Measurements from ENCODE around the gene PXMP4. TPM values are rescaled to one million over a fixed set of nuclear protein-coding genes. Genes with fewer than 3 reads are reported as not detected.
A peak's percentile ranks its signal among the peaks of the same experiment; 100 is the strongest.

The PXMP4 gene
- total and polyA plus RNA-seq, 9 of the 15 experiments (the other 6 are each of a cell fraction or from before 2014, with no cell fraction given) = 4.8 to 29.1 (median 6.8) TPM

- no TSS peak for BruUV-seq (replicated peaks)
Measured at GRCh38 chr20:33670715-33671499, 49.2 kb downstream of the PXMP4 start.

More at GRCh38 chr20:33670715-33671499, 49.2 kb downstream of the PXMP4 start:
- Histone ChIP-seq H3K4me2 (ENCODE audit: insufficient read depth, low read length) (no peak overlapping the region), H3K27ac (ENCODE audit: extremely low read depth, low read depth, low read length) (no peak overlapping the region), H3K4me3 (no peak overlapping the region), H3K9me3 (replicated peaks; ENCODE audit: control insufficient read depth, insufficient read depth, low read depth, low read length) (no peaks in the 10 kb centered on the region), H2AFZ (ENCODE audit: low read depth, low read length) (no peak overlapping the region), H4K20me1 (replicated peaks; ENCODE audit: control insufficient read depth, insufficient read depth, low read length) (peaks cover 7% of the 10 kb centered on the region; the same call in 1 of the 2 replicates), H3K36me3 (ENCODE audit: control insufficient read depth, insufficient read depth, low read length) (peaks cover 55% of the 10 kb centered on the region), H3K9me1 (ENCODE audit: control insufficient read depth, insufficient read depth, low read length) (peaks cover 5% of the 10 kb centered on the region), H3K4me1 (replicated peaks in 1 of 2; ENCODE audit: control insufficient read depth in 2 of 2, insufficient read depth in 2 of 2, low read length in 2 of 2) (peaks cover 22 to 62% of the 10 kb centered on the region in 2 experiments), H3K79me2 (ENCODE audit: control insufficient read depth, insufficient read depth, low read length) (peaks cover 34% of the 10 kb centered on the region), H3K9ac (ENCODE audit: insufficient read depth in 1 of 2, low read depth in 2 of 2, low read length in 2 of 2) (peak overlapping the region in 1 of 2 experiments; percentile 66; a peak in 1 of 4 replicates), H3K27me3 (ENCODE audit: control insufficient read depth in 2 of 2, insufficient read depth in 2 of 2, low read length in 2 of 2) (no peaks in the 10 kb centered on the region)
- in situ Hi-C loops (cut with MboI) (no loop called here), intact Hi-C loops (cut with micrococcal nuclease) (no loop called here)
- no peak for DNase-seq (ENCODE audit: extremely low read depth in 1 of 4, low spot score in 3 of 4)
- 92% methylated on average over 6 of the region's 6 CpGs for WGBS (ENCODE audit: insufficient coverage, low coverage, missing lambda C conversion rate)
- no peak for FAIRE-seq
- TF ChIP-seq SMARCA5 (IDR thresholded peaks at IDR 0.05) (no peak), CBX1 (IDR thresholded peaks at IDR 0.05; ENCODE audit: low read depth) (no peak), KDM2B (CRISPR knock-in tag; IDR thresholded peaks at IDR 0.05) (no peak), PREB (CRISPR knock-in tag; IDR thresholded peaks at IDR 0.05) (no peak), WHSC1 (IDR thresholded peaks at IDR 0.05; ENCODE audit: low read length) (no peak), ETS2 (tag; IDR thresholded peaks at IDR 0.05; ENCODE audit: borderline replicate concordance, poor library complexity, severe bottlenecking) (no peak), PYGO2 (tag; IDR thresholded peaks at IDR 0.05) (no peak), TCF15 (CRISPR knock-in tag; IDR thresholded peaks at IDR 0.05) (no peak), CBX8 (IDR thresholded peaks at IDR 0.05; ENCODE audit: borderline replicate concordance, extremely low read depth, low read depth, low read length, poor library complexity, severe bottlenecking) (no peak), HOMEZ (CRISPR knock-in tag; IDR thresholded peaks at IDR 0.05) (no peak), ZNF24 (IDR thresholded peaks at IDR 0.05) (no peak), DNMT1 (IDR thresholded peaks at IDR 0.05) (no peak), ESRRB (CRISPR knock-in tag; IDR thresholded peaks at IDR 0.05; ENCODE audit: borderline replicate concordance) (no peak), TAF7 (tag; IDR thresholded peaks at IDR 0.05) (no peak)
- ATAC-seq = no peak
- ChIA-PET CTCF (ENCODE audit: low intra/inter-chr PET ratio) (no interaction called here), POLR2A (interaction anchor here (0.7 to 1.6 kb wide), 5 partner anchors 9 to 236 kb away, joined by 3 to 4 read pairs (median 3); no protein-coding TSS in a partner anchor)
